HT1080 (cell line): ENCODE data around the gene SYT14. TPM values are rescaled to one million over a fixed set of nuclear protein-coding genes. Genes with fewer than 3 reads are reported as not detected.
"Not testable (repeated sequence)": the region's sequence is repeated elsewhere in the genome, so short reads cannot be mapped to it uniquely, and the experiment has no call there.

Experiments
- DNase-seq: peaks from one replicate; pipeline ENCODE4 v3.0.0-alpha.2; 2015; ENCODE audit warnings: low read depth
- total RNA-seq: library from RNA; depleted of rRNA; stranded (reverse); fragments of >200 nt; shearing (Covaris generic); gene quantifications from 2 replicates; pipeline ENCODE4 v1.2.3, GENCODE V29; 2014

SYT14 gene
- total RNA-seq, 1 experiment from 2014 or later: 8.3 TPM

GRCh38 chr1:209936125-209936524 lies 1.9 kb upstream of the SYT14 start:
- DNase-seq: no peak

- no peak for DNase-seq
Measured at GRCh38 chr1:209945377-209945776, 7.4 kb downstream of the SYT14 start.

GRCh38 chr1:209948155-209948554 lies 10.1 kb downstream of the SYT14 start:
- DNase-seq: no peak

- no peak for DNase-seq
Measured at GRCh38 chr1:209956116-209956515, 18.1 kb downstream of the SYT14 start.

GRCh38 chr1:209959623-209960022 lies 21.6 kb downstream of the SYT14 start:
- no peak for DNase-seq

- DNase-seq: no peak
Measured at GRCh38 chr1:209960926-209961325, 22.9 kb downstream of the SYT14 start.

- DNase-seq: no peak
Measured at GRCh38 chr1:209962388-209962787, 24.4 kb downstream of the SYT14 start.

GRCh38 chr1:209962856-209963255 lies 24.8 kb downstream of the SYT14 start:
- DNase-seq: no peak

- no peak for DNase-seq
Measured at GRCh38 chr1:209965996-209966395, 28.0 kb downstream of the SYT14 start.

- not testable (repeated sequence) for DNase-seq
Measured at GRCh38 chr1:209978721-209979120, 40.7 kb downstream of the SYT14 start.

- no peak for DNase-seq
Measured at GRCh38 chr1:209983953-209984352, 45.9 kb downstream of the SYT14 start.

GRCh38 chr1:209985002-209985401 lies 47.0 kb downstream of the SYT14 start:
- DNase-seq: no peak

- DNase-seq: no peak
Measured at GRCh38 chr1:209988706-209989105, 50.7 kb downstream of the SYT14 start.

- DNase-seq: no peak
Measured at GRCh38 chr1:209989525-209989924, 51.5 kb downstream of the SYT14 start.

- DNase-seq: no peak
Measured at GRCh38 chr1:209993061-209993830, 55.2 kb downstream of the SYT14 start.

- no peak for DNase-seq
Measured at GRCh38 chr1:209996348-209996747, 58.3 kb downstream of the SYT14 start.

- no peak for DNase-seq
Measured at GRCh38 chr1:209999005-209999404, 61.0 kb downstream of the SYT14 start.

GRCh38 chr1:210001751-210002150 lies 63.7 kb downstream of the SYT14 start:
- peak; percentile 71 for DNase-seq

- DNase-seq: no peak
Measured at GRCh38 chr1:210003501-210003900, 65.5 kb downstream of the SYT14 start.

GRCh38 chr1:210010161-210010560 lies 72.1 kb downstream of the SYT14 start:
- DNase-seq: no peak

- no peak for DNase-seq
Measured at GRCh38 chr1:210021145-210021860, 83.3 kb downstream of the SYT14 start.

- no peak for DNase-seq
Measured at GRCh38 chr1:210022044-210022443, 84.0 kb downstream of the SYT14 start.

- DNase-seq: no peak
Measured at GRCh38 chr1:210024282-210024681, 86.3 kb downstream of the SYT14 start.
